ENCODE data around the gene CD2AP. TPM values are rescaled to one million over a fixed set of nuclear protein-coding genes. Genes with fewer than 3 reads are reported as not detected.
"Not testable (repeated sequence)": the region's sequence is repeated elsewhere in the genome, so short reads cannot be mapped to it uniquely, and the experiment has no call there.

Gene CD2AP
- total RNA-seq, 4 donors from 2014 or later = 21.1 to 27.3 (median 22.9) TPM

GRCh38 chr6:47438481-47439347 lies 38.9 kb upstream of the CD2AP start:
- TF ChIP-seq, protein P1, sequence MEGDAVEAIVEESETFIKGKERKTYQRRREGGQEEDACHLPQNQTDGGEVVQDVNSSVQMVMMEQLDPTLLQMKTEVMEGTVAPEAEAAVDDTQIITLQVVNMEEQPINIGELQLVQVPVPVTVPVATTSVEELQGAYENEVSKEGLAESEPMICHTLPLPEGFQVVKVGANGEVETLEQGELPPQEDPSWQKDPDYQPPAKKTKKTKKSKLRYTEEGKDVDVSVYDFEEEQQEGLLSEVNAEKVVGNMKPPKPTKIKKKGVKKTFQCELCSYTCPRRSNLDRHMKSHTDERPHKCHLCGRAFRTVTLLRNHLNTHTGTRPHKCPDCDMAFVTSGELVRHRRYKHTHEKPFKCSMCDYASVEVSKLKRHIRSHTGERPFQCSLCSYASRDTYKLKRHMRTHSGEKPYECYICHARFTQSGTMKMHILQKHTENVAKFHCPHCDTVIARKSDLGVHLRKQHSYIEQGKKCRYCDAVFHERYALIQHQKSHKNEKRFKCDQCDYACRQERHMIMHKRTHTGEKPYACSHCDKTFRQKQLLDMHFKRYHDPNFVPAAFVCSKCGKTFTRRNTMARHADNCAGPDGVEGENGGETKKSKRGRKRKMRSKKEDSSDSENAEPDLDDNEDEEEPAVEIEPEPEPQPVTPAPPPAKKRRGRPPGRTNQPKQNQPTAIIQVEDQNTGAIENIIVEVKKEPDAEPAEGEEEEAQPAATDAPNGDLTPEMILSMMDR (IDR thresholded peaks at IDR 0.05) = no peak
- ATAC-seq (ENCODE audit: low FRiP score) = no peak
- no peak for DNase-seq (ENCODE audit: low spot score)

DNA sequence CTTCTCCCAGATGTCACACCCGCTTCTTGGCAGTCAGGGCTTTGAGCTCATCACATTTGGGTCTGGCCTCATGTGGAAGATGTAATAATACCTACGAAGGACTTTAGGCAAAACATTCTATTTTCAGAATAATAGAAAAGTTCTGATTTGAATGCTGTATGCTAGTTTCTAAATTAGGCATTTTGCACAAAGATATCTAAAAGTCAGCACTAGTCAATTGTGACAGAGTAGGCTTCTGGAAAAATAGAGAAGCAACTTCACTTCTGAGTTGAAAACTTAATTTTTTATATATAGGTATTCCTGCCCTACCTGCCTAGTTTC lies 38.3 kb upstream of the CD2AP start:
- DNase-seq (ENCODE audit: low spot score) (no peak), ATAC-seq (ENCODE audit: low FRiP score) (no peak)
- TF ChIP-seq, protein P1 (IDR thresholded peaks at IDR 0.05) = no peak

GRCh38 chr6:47440719-47441118 lies 36.9 kb upstream of the CD2AP start:
- TF ChIP-seq, protein P1 (IDR thresholded peaks at IDR 0.05) = no peak
- ATAC-seq (ENCODE audit: low FRiP score) (no peak), DNase-seq (ENCODE audit: low spot score) (no peak)

- DNase-seq (ENCODE audit: low spot score); ATAC-seq (ENCODE audit: low FRiP score): not testable (repeated sequence)
Observed at GRCh38 chr6:47444964-47445363, 32.6 kb upstream of the CD2AP start.

DNA sequence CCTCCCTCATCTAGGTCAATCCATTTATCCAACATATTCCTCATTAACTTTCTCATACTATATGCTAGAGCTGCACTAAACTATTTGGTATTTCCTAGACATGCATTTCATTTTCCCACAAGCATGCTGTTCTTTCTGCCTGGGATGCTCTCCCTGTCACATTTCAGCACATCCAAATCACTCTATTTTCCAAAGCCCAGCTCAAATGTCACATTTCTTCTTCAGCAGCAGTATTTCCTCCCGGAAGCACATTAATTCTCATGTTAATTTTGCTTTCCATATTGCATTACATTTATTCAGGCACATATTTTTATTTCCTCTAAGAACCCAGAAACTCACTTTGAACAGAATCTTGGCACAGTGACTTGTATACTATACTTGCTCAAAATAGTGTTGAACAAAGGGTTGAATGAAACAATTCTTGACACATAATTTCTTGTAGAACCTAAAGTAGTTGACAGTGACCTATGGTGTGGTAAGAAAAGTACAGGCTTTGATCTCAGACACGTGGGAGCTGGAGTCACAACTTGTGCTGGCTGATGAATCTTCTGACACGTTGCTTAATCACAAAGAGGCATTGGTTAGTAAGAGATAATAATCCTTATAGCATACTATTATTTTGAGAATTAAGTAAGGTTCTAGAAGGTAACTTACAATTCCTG lies 30.8 kb upstream of the CD2AP start:
- ATAC-seq (ENCODE audit: low FRiP score) (no peak), DNase-seq (ENCODE audit: low spot score) (no peak)
- TF ChIP-seq, protein P1 (IDR thresholded peaks at IDR 0.05) = no peak

- no peak for ATAC-seq (ENCODE audit: low FRiP score)
- DNase-seq (ENCODE audit: low spot score) = no peak
- TF ChIP-seq, protein P1 (IDR thresholded peaks at IDR 0.05) = no peak
Observed at GRCh38 chr6:47447722-47448121, 29.9 kb upstream of the CD2AP start.

DNA sequence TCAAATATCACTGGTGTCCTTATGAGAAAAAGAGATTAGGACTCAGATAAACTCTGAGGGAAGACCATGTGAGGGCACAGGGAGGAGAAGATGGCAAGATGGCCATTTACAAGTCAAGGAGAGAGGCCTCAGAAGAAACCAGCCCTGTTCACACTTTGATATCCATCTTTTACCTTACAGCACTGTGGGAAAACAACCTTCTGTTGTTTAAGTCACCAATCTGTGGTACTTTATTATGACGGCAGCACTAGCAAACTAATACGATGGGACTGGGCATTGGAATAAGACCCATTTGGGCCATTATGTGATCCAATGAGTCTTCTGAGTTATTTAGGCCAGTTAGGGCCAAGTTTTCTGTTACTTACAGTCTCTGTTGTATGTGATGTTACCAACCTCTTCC lies 26.4 kb upstream of the CD2AP start:
- DNase-seq (ENCODE audit: low spot score) (no peak), ATAC-seq (ENCODE audit: low FRiP score) (no peak)
- TF ChIP-seq, protein P1 (IDR thresholded peaks at IDR 0.05) = no peak
